Measurements from ENCODE around the gene EIF5B. TPM values are rescaled to one million over a fixed set of nuclear protein-coding genes. Genes with fewer than 3 reads are reported as not detected.

The EIF5B gene
- total RNA-seq (32.8 and 33.0 TPM in 2 replicates), polyA plus RNA-seq (4.5 and 5.1 TPM in 2 replicates), polyA minus RNA-seq (6.7 and 13.9 TPM in 2 replicates)
- total RNA-seq (2013): 17.1 TPM

GRCh38 chr2:99337113-99338028, at the start of gene EIF5B:
Gene EIF5B, plus strand, starts transcription at chr2:99337389. Its CDS starts 166 bp downstream, at chr2:99337555.
- H3K36me3 ChIP-seq (replicated peaks in 1 of 2; ENCODE audit: control extremely low read depth in 1 of 2, control insufficient read depth in 1 of 2, extremely low read depth in 1 of 2, insufficient read depth in 2 of 2, low read length in 1 of 2): peaks cover 5 to 7% of the 10 kb centered on the region in 2 experiments
- peak within 1 kb of the TSS; percentile 90 for H2AFZ ChIP-seq (ENCODE audit: insufficient read depth, low read depth, low read length, poor library complexity, severe bottlenecking)
- no peaks in the 10 kb centered on the region for H3K9me3 ChIP-seq (ENCODE audit: control extremely low read depth in 1 of 3, control insufficient read depth in 2 of 3, insufficient read depth in 1 of 3, low read length in 2 of 3)
- H3K4me3 ChIP-seq (ENCODE audit: control extremely low read depth in 1 of 5, extremely low read depth in 1 of 5, insufficient read depth in 1 of 5, low read depth in 2 of 5, low read length in 4 of 5): peak within 1 kb of the TSS; percentile 78 to 95 (median 87)
- Mint-ChIP-seq H3K27me3 (no peaks in the 10 kb centered on the region), H3K4me3 (no peak within 1 kb of the TSS), H3K9me3 (ENCODE audit: insufficient read depth) (no peaks in the 10 kb centered on the region), H3K27ac (no peak within 1 kb of the TSS), H3K4me1 (peaks cover 29% of the 10 kb centered on the region)
- DNase-seq (peak; percentile 96), ATAC-seq (ENCODE audit: low read depth) (peak; percentile 63)
- H3K4me2 ChIP-seq (replicated peaks; ENCODE audit: low read depth, low read length, poor library complexity, severe bottlenecking): peak within 1 kb of the TSS; percentile 81
- H4K20me1 ChIP-seq (ENCODE audit: control insufficient read depth, insufficient read depth, low read length, poor library complexity, severe bottlenecking): peaks cover 14% of the 10 kb centered on the region
- peaks cover 14 to 31% of the 10 kb centered on the region in 2 donors for H3K4me1 ChIP-seq (ENCODE audit: control insufficient read depth in 2 of 2, insufficient read depth in 2 of 2, low read length in 2 of 2)
- no peak for TF ChIP-seq EZH2 (IDR thresholded peaks at IDR 0.05; ENCODE audit: borderline replicate concordance, insufficient read depth, low read depth, low read length, poor library complexity, severe bottlenecking)
- TF ChIP-seq CTCF (IDR thresholded peaks at IDR 0.05): peak; percentile 70
- intact Hi-C loops (cut with micrococcal nuclease): loop anchor here (1.0 to 5.0 kb wide), 5 partner anchors 153 to 923 kb away; partner anchors contain the start of genes COA5, MGAT4A, REV1 and UNC50
- H3K27ac ChIP-seq (ENCODE audit: low read length in 2 of 2): peak within 1 kb of the TSS; percentile 90 to 93
- peak within 1 kb of the TSS; percentile 86 for H3K9ac ChIP-seq (ENCODE audit: low read length)
- H3K79me2 ChIP-seq (ENCODE audit: control insufficient read depth, insufficient read depth, low read length): peaks cover 72% of the 10 kb centered on the region
- POLR2A ChIA-PET: interaction anchor here (0.6 to 2.0 kb wide), 7 partner anchors 9 to 1971 kb away, joined by 3 to 7 read pairs (median 6); partner anchors contain the start of genes C2orf15, LIPT1, REV1 and RNF149
- H3K27me3 ChIP-seq (replicated peaks in 1 of 4; ENCODE audit: control extremely low read depth in 1 of 4, control insufficient read depth in 3 of 4, insufficient read depth in 4 of 4, low read length in 3 of 4): no peaks in the 10 kb centered on the region
- under 1% methylated on average over 85 of the region's 87 CpGs for WGBS (ENCODE audit: insufficient coverage)
- CTCF ChIA-PET: interaction anchor here (1.0 to 2.2 kb wide), 7 partner anchors 56 to 202 kb away, joined by 3 to 14 read pairs (median 4); partner anchors contain the start of genes LIPT1, REV1 and TSGA10

Data from B cell (primary cell).